SK-N-MC (cell line): ENCODE data around the gene SPARCL1.
"Not testable (repeated sequence)": the region's sequence is repeated elsewhere in the genome, so short reads cannot be mapped to it uniquely, and the experiment has no call there.

ENCODE experiments used
- DNase-seq: peaks from one replicate; pipeline ENCODE4 v3.0.0-alpha.2; 2011; ENCODE audit warnings: low read depth, low spot score
- H3K27ac ChIP-seq: fragments of 200-600 bp; sonication (generic); 2 replicates; pipeline ENCODE4 v1.5.1; 2016; ENCODE audit warnings: mixed run types
- H3K36me3 ChIP-seq: fragments of 200-600 bp; sonication (generic); 2 replicates; pipeline ENCODE4 v1.6.1; 2017; ENCODE audit warnings: antibody characterized with exemption, low read length, mixed read lengths; ENCODE audit not compliant: insufficient read depth
- H3K4me3 ChIP-seq: fragments of 200-600 bp; sonication (generic); 2 replicates; pipeline ENCODE4 v1.5.1; 2016
- H3K9ac ChIP-seq: fragments of 200-600 bp; sonication (generic); 2 replicates; pipeline ENCODE4 v1.8.0; 2017; ENCODE audit warnings: mixed run types, mixed read lengths; ENCODE audit not compliant: insufficient read length
- H3K9me3 ChIP-seq: fragments of 200-600 bp; sonication (generic); 2 replicates; pipeline ENCODE4 v1.6.1; 2017; ENCODE audit warnings: low read depth, mild to moderate bottlenecking, antibody characterized with exemption, low read length, moderate library complexity, mixed read lengths
- EZH2 ChIP-seq: fragments of 200-600 bp; sonication (generic); IDR thresholded peaks from one replicate; pipeline ENCODE4 v1.6.1; 2017; ENCODE audit warnings: antibody characterized with exemption
- FOXP2 ChIP-seq: optimal IDR thresholded peaks from 2 replicates; pipeline ENCODE3; 2011; ENCODE audit warnings: mild to moderate bottlenecking, moderate library complexity; ENCODE audit not compliant: insufficient read depth; ENCODE audit errors: extremely low read length, control extremely low read depth
- POLR2AphosphoS5 ChIP-seq: IDR thresholded peaks from 2 replicates; pipeline ENCODE4 v1.6.1; 2012; ENCODE audit warnings: mild to moderate bottlenecking, low read depth, low read length, borderline replicate concordance

SPARCL1 gene

GRCh38 chr4:87461281-87461700 lies 67.9 kb downstream of the SPARCL1 start:
- H3K27ac ChIP-seq: no peak overlapping the region
- no peak overlapping the region for H3K9ac ChIP-seq
- H3K4me3 ChIP-seq: no peak overlapping the region
- H3K36me3 ChIP-seq: peaks cover 18% of the 10 kb centered on the region
- no peak for TF ChIP-seq POLR2AphosphoS5
- no peak for TF ChIP-seq EZH2
- no peak for TF ChIP-seq FOXP2
- no peaks in the 10 kb centered on the region for H3K9me3 ChIP-seq
- DNase-seq: no peak

- H3K9ac ChIP-seq: no peak overlapping the region
- H3K4me3 ChIP-seq: no peak overlapping the region
- H3K36me3 ChIP-seq: peaks cover 25% of the 10 kb centered on the region
- no peak for DNase-seq
- TF ChIP-seq EZH2: no peak
- TF ChIP-seq POLR2AphosphoS5: no peak
- TF ChIP-seq FOXP2: no peak
- no peaks in the 10 kb centered on the region for H3K9me3 ChIP-seq
- no peak overlapping the region for H3K27ac ChIP-seq
Measured at GRCh38 chr4:87458913-87459312, 70.3 kb downstream of the SPARCL1 start.

- TF ChIP-seq POLR2AphosphoS5 (no peak), EZH2 (no peak), FOXP2 (no peak)
- DNase-seq: no peak
Measured at GRCh38 chr4:87451537-87451936, 77.6 kb downstream of the SPARCL1 start.

GRCh38 chr4:87446375-87446774 lies 82.8 kb downstream of the SPARCL1 start:
- H3K4me3 ChIP-seq, H3K9ac ChIP-seq, H3K9me3 ChIP-seq, DNase-seq, H3K27ac ChIP-seq: not testable (repeated sequence)
- peaks cover 62% of the 10 kb centered on the region for H3K36me3 ChIP-seq

More at GRCh38 chr4:87451537-87451936, 77.6 kb downstream of the SPARCL1 start:
- no peaks in the 10 kb centered on the region for H3K9me3 ChIP-seq
- H3K4me3 ChIP-seq: no peak overlapping the region
- no peak overlapping the region for H3K9ac ChIP-seq
- peaks cover 35% of the 10 kb centered on the region for H3K36me3 ChIP-seq
- no peak overlapping the region for H3K27ac ChIP-seq

- DNase-seq: no peak
- H3K36me3 ChIP-seq: peaks cover 59% of the 10 kb centered on the region
- TF ChIP-seq FOXP2 (no peak), POLR2AphosphoS5 (no peak), EZH2 (no peak)
Measured at GRCh38 chr4:87445964-87446363, 83.2 kb downstream of the SPARCL1 start.

GRCh38 chr4:87444741-87445140 lies 84.4 kb downstream of the SPARCL1 start:
- Histone ChIP-seq H3K27ac (no peak overlapping the region), H3K36me3 (peaks cover 54% of the 10 kb centered on the region), H3K9me3 (no peaks in the 10 kb centered on the region), H3K9ac (no peak overlapping the region), H3K4me3 (no peak overlapping the region)
- DNase-seq: no peak
- TF ChIP-seq POLR2AphosphoS5 (no peak), FOXP2 (no peak), EZH2 (no peak)

More at GRCh38 chr4:87445964-87446363, 83.2 kb downstream of the SPARCL1 start:
- H3K4me3 ChIP-seq: no peak overlapping the region
- H3K9me3 ChIP-seq: no peaks in the 10 kb centered on the region
- H3K9ac ChIP-seq: no peak overlapping the region
- H3K27ac ChIP-seq: no peak overlapping the region

GRCh38 chr4:87442889-87443288 lies 86.3 kb downstream of the SPARCL1 start:
- Histone ChIP-seq H3K4me3 (no peak overlapping the region), H3K27ac (no peak overlapping the region), H3K9ac (no peak overlapping the region), H3K36me3 (peaks cover 60% of the 10 kb centered on the region), H3K9me3 (no peaks in the 10 kb centered on the region)
- no peak for DNase-seq
- TF ChIP-seq EZH2 (no peak), POLR2AphosphoS5 (no peak), FOXP2 (no peak)

GRCh38 chr4:87433342-87433741 lies 95.8 kb downstream of the SPARCL1 start:
- TF ChIP-seq POLR2AphosphoS5: no peak
- TF ChIP-seq EZH2: no peak
- TF ChIP-seq FOXP2: no peak
- Histone ChIP-seq H3K9ac (no peak overlapping the region), H3K36me3 (peaks cover 25% of the 10 kb centered on the region), H3K9me3 (no peaks in the 10 kb centered on the region), H3K27ac (no peak overlapping the region), H3K4me3 (no peak overlapping the region)
- no peak for DNase-seq

GRCh38 chr4:87430038-87430437 lies 99.1 kb downstream of the SPARCL1 start:
- no peaks in the 10 kb centered on the region for H3K9me3 ChIP-seq

More at GRCh38 chr4:87430038-87430437, 99.1 kb downstream of the SPARCL1 start:
- DNase-seq: no peak
- H3K4me3 ChIP-seq: no peak overlapping the region
- peaks cover 2% of the 10 kb centered on the region for H3K36me3 ChIP-seq
- H3K9ac ChIP-seq: no peak overlapping the region
- TF ChIP-seq FOXP2 (no peak), POLR2AphosphoS5 (no peak), EZH2 (no peak)
- H3K27ac ChIP-seq: no peak overlapping the region
